Posterior cingulate gyrus (tissue), 11 donors: Measurements from ENCODE around the gene PPP2R2C.

Experiments used
- DNase-seq, 10 donors: peaks; one replicate each; pipeline versions ENCODE4 v3.0.0 to v3.0.0-alpha.2; 2020 to 2021; ENCODE audit warnings: mixed read lengths in 3 of 10
- intact Hi-C: fragments of 100-400 bp; cut with DNase I; formaldehyde crosslinking; loops from one replicate; pipeline ENCODE4 v1.15.1; 2023

The PPP2R2C gene

DNA sequence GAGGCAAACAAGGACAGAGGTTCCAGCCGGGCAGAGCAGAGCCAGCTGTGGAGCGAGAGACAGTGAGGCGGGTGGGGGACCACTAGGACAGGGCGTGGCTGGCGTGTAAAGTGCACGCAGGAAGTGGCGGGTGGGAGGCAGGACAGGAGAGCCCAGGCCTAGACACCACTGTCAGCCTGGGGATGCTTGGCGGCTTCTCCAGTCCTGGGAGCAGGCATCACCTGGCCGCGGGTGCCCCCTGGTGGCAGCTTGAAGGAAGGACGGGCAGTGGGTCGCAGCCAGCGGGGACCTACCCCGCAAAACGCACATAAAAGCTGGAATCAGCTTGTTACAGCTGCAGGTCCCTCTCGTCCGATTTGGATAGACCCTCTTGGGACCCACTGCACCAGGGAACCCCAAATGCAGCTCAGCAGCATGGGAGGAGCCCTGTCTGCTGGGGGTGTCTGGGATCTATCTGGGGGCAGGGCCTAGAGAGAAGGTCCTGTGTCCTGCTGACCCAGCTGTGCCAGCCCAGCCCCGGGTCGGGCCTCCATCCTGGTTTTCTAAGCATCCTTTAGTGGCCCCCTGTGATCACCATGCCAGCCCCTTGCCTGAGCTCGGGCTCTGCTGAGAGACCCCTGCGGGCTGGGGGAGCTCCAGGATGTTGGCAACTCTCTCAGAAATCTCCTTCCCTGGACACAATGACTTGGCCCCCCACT is 145.0 kb downstream of the PPP2R2C start:
- intact Hi-C loops = loop anchor here (1.0 to 5.0 kb wide), 3 partner anchors 60 to 330 kb away; partner anchors contain the start of gene WFS1
- DNase-seq = peak; percentile 73 to 98 (median 88)

DNA sequence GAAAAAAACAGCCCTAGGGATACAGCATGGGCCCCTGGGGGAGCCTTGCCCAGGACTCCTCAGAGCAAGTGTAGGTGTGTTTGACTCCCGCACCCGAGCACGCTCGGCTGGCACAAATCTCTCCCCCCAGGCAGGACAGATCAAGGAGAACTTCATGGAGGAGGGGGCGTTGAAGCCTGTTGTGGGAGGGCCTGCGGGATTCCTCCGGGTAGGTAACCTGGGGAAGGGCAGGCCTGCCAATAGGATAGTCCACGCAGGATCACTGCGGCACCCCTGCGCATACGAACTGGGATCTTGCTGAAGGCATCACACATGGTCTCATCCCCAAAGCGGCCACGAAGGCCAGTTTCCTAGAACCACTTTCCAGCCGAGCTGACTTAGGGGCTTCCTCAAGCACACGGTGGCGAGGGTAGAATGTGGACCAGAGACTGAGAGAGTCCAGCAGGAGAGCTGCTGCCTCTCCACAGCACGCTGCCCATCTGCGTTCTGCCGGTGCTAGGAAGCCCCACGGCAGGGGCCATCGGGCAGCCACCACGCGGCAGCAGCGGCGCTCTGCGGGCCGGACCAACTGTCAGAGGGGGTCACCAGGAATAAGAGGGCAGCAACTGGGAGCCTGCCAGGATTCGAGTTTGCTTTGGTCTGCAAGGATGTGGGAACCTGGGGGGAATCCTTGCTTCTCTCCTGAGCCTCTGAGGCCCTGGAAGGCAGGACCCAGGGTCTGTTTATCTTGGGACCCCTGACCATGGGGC is 145.9 kb downstream of the PPP2R2C start:
- intact Hi-C loops = loop anchor here (1.0 to 5.0 kb wide), 3 partner anchors 59 to 329 kb away; partner anchors contain the start of gene WFS1
- peak in 3 of 10 donors; percentile 54 to 76 (median 74) for DNase-seq

DNA sequence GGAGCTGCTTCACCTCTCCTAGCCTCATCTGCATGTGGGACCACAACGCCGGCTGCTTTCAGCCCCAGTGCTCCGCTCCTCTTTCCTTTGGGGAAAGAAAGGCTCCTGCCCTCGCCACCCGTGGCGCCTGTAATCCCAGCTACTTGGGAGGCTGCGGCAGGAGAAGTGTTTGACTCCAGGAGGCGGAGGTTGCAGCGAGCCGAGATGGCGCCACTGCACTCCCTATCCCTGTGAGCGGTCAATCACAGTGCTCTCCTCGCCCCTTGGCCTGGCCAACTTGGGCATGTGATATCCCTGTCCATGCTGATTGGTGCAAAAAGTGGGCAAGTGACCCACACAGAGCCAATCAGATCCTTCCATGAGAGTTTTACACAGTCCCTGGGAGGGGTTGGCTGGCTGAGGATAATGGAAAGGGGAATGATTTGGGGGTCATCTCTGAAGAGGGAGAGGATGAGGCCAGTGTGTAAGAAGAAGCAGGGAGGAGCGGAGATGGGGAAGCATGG is 146.6 kb downstream of the PPP2R2C start:
- peak in 3 of 10 donors; percentile 58 to 72 (median 70) for DNase-seq
- intact Hi-C loops = loop anchor here (5.0 kb wide), 2 partner anchors 59 to 329 kb away; partner anchors contain the start of gene WFS1

DNA sequence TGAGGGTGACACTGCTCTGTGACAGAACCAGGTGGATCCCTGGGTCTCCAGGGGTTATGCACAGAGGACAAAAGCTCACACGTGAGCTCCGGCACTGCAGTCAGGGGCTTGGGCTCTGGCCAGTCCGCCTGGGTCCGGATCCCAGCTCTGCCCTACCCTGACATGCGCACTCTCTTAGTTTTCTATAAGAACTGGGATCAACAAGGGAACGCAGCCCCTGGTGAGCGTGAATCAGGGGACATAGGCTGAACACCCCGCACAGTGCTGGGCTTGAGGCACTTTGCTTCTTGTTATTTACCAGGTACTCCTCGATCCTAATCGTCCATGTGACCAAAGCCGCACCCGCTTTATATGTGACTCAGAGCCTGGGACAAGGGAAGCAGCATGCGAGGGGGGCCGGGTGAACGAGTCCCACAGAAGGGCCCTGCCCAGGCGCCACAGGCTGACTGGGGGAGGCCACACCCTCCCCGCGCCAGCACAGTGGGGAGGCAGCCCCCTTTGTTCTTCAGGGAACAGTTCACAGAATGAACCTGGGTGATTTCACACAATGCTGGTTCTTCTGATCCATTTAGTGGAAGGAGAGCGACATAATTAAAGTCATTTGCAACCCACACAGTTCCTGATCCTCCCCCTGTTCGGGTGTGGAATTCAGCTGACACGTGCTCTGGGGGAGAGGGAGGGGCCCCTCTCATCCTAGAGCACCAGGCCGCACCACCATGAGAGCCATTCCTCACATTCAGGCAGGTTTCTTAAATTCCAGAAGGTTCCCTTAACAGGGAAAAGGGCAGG is 147.2 kb downstream of the PPP2R2C start:
- intact Hi-C loops = loop anchor here (5.0 kb wide), 2 partner anchors 58 to 328 kb away; partner anchors contain the start of gene WFS1
- peak in 4 of 10 donors; percentile 50 to 86 (median 76) for DNase-seq

DNA sequence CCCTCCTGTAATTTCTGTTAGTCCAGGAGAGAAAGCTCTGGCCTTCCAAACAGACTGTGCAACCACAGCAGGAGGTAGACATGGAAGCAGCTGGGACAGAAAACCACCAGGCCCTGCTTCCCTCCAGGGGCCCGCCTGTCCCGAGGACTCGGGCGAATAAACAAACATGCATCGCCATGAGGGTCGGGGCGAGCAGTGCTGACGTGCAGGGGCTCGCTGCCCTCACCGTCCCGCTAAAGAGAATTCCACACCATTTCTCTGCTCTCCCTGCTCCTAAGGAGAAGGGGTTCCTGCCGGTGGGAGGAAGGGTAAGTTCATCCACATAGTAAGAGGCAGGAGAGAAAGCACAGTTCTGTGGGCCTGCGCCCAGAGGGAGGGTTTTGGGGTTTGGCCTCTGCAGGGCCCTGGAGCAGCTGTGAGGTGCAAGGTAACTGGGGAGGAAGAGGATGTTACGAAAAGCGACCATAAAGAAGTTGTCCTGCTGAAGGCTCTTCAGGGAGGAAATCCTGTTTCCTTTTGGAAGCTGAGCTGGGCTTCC is 147.9 kb downstream of the PPP2R2C start:
- DNase-seq = peak in 3 of 10 donors; percentile 58 to 69 (median 59)
- intact Hi-C loops = no loop called here

DNA sequence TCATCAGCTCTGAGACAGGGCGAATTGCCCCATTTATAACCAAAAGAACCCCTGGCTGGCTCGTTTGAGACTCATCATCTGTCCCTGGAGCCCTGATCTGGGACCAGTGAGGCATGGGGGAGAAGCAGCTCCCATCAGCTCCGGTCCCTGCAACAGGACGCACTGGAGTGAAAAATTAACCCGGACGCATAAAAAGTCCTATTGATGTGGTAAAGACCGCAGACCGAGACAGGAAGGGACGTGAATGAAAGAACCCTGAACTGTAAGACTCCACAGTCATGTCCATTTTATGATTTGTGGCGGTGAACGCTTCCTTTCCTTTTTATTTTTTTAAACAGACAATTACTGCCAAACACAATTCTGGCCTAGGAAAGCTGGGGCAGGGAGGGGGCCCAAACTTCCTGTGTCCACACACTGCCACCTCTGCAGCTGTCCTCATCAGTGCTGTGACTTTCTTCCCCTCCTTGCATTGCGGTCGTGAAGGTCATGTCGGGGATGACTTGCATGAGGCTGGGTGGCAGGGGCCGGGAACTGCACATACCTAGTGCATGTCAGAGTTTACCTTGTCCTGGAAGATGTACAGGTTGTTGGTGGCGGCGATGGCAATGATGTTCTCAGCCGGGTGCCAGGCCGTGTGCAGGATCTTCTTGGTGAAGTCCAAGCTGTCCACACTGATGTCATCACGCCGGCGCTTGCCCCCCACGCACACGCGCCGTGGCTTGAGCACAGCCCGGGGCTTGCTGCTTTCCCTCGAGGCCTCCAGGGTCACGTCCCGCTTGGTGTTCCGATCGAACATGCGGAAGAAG is 149.4 kb downstream of the PPP2R2C start:
- peak in 3 of 10 donors; percentile 39 to 66 (median 55) for DNase-seq

DNA sequence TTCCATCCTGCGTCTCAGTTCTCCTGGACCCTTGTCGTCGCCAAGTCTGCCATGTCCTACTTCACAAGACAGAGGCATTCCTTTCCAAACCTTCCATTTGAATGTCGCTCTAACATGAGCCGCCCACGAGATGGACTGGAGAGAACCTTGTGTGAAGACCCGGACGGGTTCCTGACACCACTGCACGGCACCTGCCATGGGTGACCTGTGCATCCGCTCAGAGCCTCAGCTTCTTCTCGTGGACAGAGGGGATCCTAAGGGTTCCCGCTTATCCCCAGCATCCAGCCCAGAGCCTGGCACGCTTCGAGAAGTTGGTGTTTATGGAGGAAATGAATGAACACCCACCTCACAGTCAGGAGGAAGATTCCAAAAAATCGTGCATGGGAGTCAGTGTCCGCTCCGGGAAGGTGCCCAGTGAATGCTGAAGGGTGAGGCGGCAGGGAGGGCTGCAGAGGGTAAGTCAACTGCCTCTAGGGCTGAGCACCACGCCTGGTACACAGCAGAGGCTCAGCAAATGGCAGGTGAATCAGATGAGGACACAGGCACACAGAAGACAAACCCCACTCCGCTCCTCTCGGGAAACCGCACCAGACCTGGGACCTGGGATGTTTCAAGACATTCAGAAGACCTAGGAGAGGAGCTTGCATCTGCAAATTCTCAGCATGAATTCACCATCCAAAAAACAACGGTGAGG is 150.2 kb downstream of the PPP2R2C start:
- DNase-seq = peak in 3 of 10 donors; percentile 34 to 63 (median 51)
- intact Hi-C loops = no loop called here

More for the DNA sequence above, 149.4 kb downstream of the PPP2R2C start:
- intact Hi-C loops = no loop called here

DNA sequence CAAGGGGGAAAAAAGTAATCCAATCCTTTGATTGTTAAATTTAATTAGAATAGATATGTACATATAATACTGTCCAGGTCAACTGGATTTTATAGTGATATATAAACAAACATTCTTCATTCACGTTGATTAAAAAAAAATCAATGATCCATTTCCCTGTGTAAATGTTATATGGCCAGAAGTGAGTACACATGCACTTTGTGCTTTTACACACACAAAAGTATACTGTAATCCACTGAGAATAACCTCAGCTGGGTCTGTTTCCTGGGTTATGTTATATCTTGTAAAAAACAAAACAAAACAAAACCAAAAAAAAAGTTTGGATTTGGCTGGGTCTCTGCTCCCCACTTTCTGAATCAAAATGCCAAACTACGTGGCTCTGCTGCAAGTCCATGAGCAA is 151.1 kb downstream of the PPP2R2C start:
- no peak for DNase-seq
- intact Hi-C loops = no loop called here

DNA sequence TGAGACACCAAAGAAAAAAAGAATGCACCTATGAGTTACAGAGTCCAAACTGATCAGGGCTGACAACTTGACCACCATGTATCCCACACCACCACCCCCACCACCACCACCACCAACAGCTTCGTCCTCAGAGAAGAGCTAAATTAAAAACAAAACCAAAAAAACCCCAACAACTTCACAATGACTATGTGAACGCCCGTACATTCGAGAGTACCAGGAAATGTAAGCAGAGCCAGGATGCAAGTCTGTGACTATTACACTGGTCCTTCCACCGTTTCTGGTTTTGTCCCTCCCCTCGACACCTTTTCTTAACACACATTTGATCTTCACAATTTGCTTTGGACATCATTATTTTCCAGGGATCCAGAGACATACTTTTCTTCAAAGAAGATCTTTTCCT is 151.8 kb downstream of the PPP2R2C start:
- intact Hi-C loops = no loop called here
- no peak for DNase-seq

DNA sequence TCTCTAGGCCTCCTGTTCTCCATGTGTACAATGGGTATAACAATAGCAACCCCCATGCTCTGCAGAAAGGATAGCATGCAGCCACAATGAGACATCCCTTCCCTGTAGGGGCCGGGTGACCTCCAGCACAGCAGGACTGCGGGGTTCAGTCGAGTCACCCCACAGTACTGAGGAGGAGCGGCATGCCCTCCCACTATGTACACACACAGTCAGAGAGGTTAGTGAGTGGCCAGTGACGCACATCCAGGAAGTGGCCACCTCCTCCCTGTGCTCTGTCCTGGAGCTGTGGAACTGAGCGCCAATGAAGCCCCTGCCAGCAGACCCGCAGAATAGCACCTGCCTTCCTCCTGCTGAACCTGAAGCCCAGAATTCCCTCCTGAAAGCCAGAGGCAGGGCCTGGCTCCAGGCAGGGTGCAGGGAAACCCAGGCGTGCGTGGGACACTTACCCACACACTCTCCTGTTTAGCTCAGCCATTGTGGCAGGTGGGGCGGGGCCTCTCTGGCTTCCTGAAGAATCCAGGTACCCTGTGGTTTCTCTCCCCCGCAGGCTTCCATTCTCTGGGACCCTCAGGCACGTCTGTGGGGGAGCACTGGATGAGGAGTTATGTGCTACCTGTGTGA is 152.8 kb downstream of the PPP2R2C start:
- DNase-seq = peak in 3 of 10 donors; percentile 30 to 77 (median 50)
- intact Hi-C loops = no loop called here

DNA sequence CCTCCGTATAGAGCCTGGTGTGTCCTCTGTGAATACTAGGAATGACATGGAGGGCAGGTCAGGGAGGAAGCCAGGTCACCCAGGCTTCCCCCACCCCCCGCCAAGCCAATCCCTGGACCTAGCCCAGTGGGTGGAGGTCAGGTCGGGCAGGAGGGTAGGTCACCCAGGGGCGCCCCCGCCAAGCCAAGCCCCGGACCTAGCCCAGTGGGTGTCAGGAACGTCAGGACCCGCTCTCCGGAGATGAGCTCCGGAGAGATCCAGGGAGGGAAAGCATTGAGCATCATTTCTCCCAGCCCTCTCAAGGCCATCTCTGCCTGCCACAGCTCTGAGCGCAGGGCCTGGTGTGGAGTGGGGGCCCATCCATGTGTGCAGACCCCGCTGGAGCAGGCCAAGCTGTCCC is 154.2 kb downstream of the PPP2R2C start:
- intact Hi-C loops = no loop called here
- DNase-seq = peak in 2 of 10 donors; percentile 74 to 78

DNA sequence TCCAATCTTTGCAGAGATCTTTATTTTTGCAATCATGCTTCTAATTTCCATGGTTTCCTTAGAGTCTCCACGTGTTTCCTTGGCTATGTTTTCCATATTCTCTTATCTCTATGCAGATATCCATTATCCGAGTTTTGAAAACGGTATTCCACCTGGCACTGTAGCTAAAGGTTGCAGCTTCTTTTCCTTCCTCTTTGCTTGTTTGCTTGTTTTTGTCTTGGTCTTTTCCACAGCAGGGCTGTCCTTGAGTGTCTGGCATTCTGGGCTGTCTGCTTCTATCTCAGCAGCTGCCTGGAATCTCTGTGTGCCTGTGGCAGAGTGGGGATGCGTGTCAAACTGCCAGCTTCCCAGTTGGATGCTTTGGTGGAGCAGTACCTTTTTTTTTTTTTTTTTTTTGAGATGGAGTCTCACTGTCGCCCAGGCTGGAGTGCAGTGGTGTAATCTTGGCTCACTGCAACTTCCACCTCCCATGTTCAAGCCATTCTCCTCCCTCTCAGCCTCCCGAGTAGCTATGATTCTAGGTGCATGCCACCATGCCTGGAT is 155.9 kb downstream of the PPP2R2C start:
- intact Hi-C loops = no loop called here
- DNase-seq = peak in 3 of 10 donors; percentile 31 to 82 (median 43)

DNA sequence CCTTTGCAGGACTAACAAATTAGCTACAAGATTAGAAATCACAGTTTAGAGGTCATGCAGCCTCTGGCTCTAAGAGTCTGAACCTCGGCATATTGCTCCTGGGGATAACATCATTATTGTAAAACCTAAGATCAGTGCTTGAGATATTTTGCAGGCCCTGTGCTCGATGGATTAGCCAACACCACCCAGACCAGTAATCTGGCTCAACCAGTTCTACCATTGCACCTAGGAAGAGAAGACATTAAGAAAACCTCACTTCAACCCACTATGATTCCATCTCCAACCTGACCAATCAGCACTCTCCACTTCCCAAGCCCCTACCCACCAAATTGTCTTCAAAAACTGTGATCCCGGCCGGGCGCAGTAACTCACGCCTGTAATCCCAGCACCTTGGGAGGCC is 159.2 kb downstream of the PPP2R2C start:
- DNase-seq = no peak
- intact Hi-C loops = no loop called here

DNA sequence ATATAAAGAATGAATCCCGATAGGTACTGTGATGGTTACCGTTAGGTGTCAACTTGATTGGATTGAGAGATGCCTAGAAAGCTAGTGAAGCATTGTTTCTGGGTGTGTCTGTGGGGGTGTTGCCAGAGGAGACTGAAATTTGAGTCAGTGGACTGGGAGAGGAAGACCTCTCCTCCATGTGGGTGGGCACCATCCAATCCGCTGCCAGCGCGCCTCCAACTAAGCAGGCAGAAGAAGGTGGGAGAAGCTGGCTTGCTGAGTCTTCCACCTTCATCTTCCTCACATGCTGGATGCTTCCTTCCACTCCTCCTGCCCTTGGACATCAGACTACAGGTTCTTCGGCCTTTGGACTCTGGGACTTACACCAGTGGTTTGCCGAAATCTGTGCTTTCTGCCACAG is 162.6 kb downstream of the PPP2R2C start:
- DNase-seq = no peak
- intact Hi-C loops = no loop called here

DNA sequence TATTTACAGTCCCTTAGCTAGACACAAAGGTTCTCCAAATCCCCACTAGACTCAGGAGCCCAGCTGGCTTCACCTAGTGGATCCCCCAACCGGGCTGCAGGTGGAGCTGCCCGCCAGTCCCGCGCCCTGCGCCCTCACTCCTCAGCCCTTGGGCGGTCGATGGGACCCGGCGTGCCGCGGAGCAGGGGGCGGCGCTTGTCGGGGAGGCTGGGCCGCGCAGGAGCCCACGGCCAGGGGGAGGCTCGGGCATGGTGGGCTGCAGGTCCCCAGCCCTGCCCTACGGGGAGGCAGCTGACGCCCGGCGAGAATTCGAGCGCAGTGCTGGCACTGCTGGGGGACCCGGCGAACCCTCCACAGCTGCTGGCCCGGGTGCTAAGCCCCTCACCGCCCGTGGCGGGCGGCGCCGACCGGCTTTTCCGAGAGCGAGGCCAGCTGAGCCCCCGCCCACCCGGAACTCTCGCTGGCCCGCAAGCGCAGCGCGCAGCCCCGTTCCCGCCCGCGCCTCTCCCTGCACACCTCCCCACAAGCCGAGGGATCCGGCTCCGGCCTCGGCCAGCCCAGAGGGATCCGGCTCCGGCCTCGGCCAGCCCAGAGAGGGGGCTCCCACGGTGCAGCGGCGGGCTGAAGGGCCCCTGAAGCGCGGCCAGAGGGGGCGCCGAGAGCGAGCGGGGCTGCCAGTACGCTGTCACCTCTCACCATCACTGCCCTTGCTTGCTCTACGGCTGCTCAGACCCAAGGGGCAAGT is 163.3 kb downstream of the PPP2R2C start:
- peak in 6 of 10 donors; percentile 18 to 89 (median 63) for DNase-seq
- intact Hi-C loops = no loop called here

DNA sequence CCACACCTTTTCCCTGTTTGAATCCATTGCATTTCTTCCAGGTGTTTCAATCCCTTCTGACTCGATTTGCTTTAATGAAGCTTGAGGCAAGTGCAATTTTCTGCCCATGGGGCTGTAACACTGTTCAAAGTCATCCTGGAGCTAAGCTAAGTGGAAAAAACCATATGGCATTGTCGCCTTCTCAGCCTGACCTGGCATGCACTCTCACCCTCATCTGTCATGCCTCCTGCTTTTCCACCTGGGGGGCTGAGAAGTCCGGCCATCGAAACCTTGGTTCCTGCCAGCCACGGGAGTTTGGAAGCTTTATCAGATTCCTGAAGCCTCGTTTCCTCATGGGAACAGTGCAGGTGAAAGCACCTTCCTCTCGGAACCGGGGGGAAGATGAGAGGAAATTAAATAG is 164.5 kb downstream of the PPP2R2C start:
- intact Hi-C loops = no loop called here
- no peak for DNase-seq

DNA sequence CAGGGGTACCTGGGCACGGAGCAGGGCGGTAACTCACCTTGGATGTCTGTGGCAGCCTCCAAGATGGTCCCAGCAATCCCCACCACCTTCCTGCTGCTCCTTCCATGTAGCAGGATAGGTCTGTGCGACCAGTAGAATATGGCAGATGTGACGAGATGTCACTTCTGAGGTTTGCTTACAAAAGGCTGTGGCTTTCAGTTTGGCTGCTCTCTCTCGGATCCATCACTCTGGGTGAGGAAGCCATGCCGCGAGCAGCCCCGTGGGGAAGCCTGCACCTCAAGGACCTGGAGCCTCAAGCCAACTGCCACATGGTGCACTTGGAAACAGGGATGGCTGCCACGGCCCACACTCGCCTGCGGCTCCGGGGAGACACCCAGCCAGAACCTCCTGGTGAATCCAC is 165.2 kb downstream of the PPP2R2C start:
- intact Hi-C loops = no loop called here
- no peak for DNase-seq
